ENCODE results near the gene BAAT.
"Not testable (repeated sequence)": the region's sequence is repeated elsewhere in the genome, so short reads cannot be mapped to it uniquely, and the experiment has no call there.

BAAT gene

GRCh38 chr9:101336091-101336490, 48.7 kb downstream of the BAAT start:
- Histone ChIP-seq H3K9ac (ENCODE audit: low read length) (no peak overlapping the region), H3K9me3 (ENCODE audit: insufficient read depth, low read length) (no peaks in the 10 kb centered on the region), H3K79me2 (ENCODE audit: low read length) (no peaks in the 10 kb centered on the region), H3K27ac (ENCODE audit: low read length) (no peak overlapping the region), H3K36me3 (replicated peaks; ENCODE audit: low read depth, low read length) (no peaks in the 10 kb centered on the region), H3K4me1 (ENCODE audit: low read length) (no peaks in the 10 kb centered on the region), H2AFZ (ENCODE audit: low read depth, low read length) (no peak overlapping the region), H3K27me3 (ENCODE audit: low read depth, low read length) (peaks cover 4% of the 10 kb centered on the region; the same call in 1 of the 2 replicates), H3K4me2 (ENCODE audit: low read length) (no peak overlapping the region), H4K20me1 (ENCODE audit: insufficient read depth, low read length) (no peaks in the 10 kb centered on the region), H3K4me3 (ENCODE audit: low read length) (no peak overlapping the region)
- TF ChIP-seq, protein P1, sequence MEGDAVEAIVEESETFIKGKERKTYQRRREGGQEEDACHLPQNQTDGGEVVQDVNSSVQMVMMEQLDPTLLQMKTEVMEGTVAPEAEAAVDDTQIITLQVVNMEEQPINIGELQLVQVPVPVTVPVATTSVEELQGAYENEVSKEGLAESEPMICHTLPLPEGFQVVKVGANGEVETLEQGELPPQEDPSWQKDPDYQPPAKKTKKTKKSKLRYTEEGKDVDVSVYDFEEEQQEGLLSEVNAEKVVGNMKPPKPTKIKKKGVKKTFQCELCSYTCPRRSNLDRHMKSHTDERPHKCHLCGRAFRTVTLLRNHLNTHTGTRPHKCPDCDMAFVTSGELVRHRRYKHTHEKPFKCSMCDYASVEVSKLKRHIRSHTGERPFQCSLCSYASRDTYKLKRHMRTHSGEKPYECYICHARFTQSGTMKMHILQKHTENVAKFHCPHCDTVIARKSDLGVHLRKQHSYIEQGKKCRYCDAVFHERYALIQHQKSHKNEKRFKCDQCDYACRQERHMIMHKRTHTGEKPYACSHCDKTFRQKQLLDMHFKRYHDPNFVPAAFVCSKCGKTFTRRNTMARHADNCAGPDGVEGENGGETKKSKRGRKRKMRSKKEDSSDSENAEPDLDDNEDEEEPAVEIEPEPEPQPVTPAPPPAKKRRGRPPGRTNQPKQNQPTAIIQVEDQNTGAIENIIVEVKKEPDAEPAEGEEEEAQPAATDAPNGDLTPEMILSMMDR (IDR thresholded peaks at IDR 0.05; ENCODE audit: low read depth, low read length): no peak
- no peak for TF ChIP-seq EZH2phosphoT487 (IDR thresholded peaks at IDR 0.05; ENCODE audit: low read depth)

DNA sequence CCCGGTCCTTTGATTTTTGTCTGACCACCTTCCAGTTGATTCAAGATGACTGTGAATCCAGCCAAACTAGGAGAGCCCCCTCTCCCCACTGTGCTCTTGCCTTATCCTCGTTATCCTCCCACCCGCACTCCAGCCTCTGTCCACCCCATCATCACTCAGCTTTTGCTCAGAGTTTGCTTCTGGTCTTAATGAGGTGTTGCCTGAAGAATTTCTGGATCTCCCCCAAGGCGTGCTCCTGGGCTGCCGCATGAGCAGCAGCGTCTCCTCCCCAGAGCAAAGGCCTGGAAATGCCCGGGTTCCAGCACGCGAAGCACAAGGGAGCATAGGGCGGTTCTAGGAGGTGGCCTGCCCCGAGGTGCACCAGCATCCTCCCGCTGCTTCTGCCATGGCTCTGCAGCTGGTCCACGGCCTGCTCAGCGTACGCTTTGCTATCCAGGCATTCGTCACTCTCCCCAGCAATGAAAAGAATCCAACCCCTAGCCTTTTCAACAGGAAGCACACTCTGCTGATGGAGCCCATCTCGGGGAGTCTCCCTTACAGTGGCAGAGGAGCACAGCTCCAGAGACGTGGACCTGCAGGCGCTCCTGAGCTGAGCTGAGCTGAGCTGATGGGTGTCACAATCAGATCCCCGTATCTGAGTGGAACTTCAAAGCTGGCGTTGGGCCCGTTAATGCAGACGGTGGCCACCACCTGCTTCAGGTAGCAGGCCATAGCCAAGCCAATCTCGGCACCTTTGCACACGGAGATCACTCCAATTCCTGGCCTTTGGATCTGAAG, 50.7 kb downstream of the BAAT start:
- Histone ChIP-seq H3K27me3 (ENCODE audit: low read depth, low read length) (peaks cover 4% of the 10 kb centered on the region; the same call in 1 of the 2 replicates), H3K79me2 (ENCODE audit: low read length) (no peaks in the 10 kb centered on the region), H3K27ac (ENCODE audit: low read length) (no peak overlapping the region), H4K20me1 (ENCODE audit: insufficient read depth, low read length) (no peaks in the 10 kb centered on the region), H3K9me3 (ENCODE audit: insufficient read depth, low read length) (no peaks in the 10 kb centered on the region), H3K4me2 (ENCODE audit: low read length) (no peak overlapping the region), H3K4me1 (ENCODE audit: low read length) (no peaks in the 10 kb centered on the region), H3K9ac (ENCODE audit: low read length) (no peak overlapping the region), H2AFZ (ENCODE audit: low read depth, low read length) (no peak overlapping the region), H3K36me3 (replicated peaks; ENCODE audit: low read depth, low read length) (no peaks in the 10 kb centered on the region), H3K4me3 (ENCODE audit: low read length) (no peak overlapping the region)
- TF ChIP-seq, protein P1 (IDR thresholded peaks at IDR 0.05; ENCODE audit: low read depth, low read length): no peak
- TF ChIP-seq EZH2phosphoT487 (IDR thresholded peaks at IDR 0.05; ENCODE audit: low read depth): no peak

DNA sequence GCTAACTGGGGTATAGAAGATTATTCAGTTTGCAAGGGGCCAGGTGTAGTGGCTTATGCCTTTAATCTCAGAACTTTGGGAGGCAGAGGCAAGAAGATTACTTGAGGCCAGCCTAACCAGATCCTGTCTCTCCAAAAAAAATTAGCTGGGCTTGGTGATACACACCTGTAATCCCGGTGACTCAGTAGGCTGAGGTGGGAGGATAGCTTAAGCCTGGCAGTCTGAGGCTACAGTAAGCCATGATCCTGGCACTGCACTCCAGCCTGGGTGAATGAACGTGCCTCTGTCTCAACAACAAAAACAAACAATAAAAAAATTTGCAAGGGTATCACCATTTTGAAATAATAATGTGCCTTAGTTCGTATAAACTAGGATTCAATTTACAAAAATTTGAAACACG, 51.3 kb downstream of the BAAT start:
- Histone ChIP-seq H3K79me2 (ENCODE audit: low read length) (no peaks in the 10 kb centered on the region), H3K36me3 (replicated peaks; ENCODE audit: low read depth, low read length) (no peaks in the 10 kb centered on the region), H3K4me1 (ENCODE audit: low read length) (no peaks in the 10 kb centered on the region), H3K27ac (ENCODE audit: low read length) (no peak overlapping the region), H3K9me3 (ENCODE audit: insufficient read depth, low read length) (no peaks in the 10 kb centered on the region), H3K27me3 (ENCODE audit: low read depth, low read length) (peaks cover 4% of the 10 kb centered on the region; the same call in 1 of the 2 replicates), H4K20me1 (ENCODE audit: insufficient read depth, low read length) (no peaks in the 10 kb centered on the region), H3K9ac (ENCODE audit: low read length) (no peak overlapping the region), H3K4me2 (ENCODE audit: low read length) (no peak overlapping the region), H3K4me3 (ENCODE audit: low read length) (no peak overlapping the region), H2AFZ (ENCODE audit: low read depth, low read length) (no peak overlapping the region)
- TF ChIP-seq, protein P1 (IDR thresholded peaks at IDR 0.05; ENCODE audit: low read depth, low read length): no peak
- TF ChIP-seq EZH2phosphoT487 (IDR thresholded peaks at IDR 0.05; ENCODE audit: low read depth): no peak

GRCh38 chr9:101332362-101332761, 52.4 kb downstream of the BAAT start:
- Histone ChIP-seq H4K20me1 (ENCODE audit: insufficient read depth, low read length) (no peaks in the 10 kb centered on the region), H3K79me2 (ENCODE audit: low read length) (no peaks in the 10 kb centered on the region), H3K4me2 (ENCODE audit: low read length) (no peak overlapping the region), H3K27ac (ENCODE audit: low read length) (no peak overlapping the region), H2AFZ (ENCODE audit: low read depth, low read length) (no peak overlapping the region), H3K9me3 (ENCODE audit: insufficient read depth, low read length) (no peaks in the 10 kb centered on the region), H3K36me3 (replicated peaks; ENCODE audit: low read depth, low read length) (no peaks in the 10 kb centered on the region), H3K9ac (ENCODE audit: low read length) (no peak overlapping the region), H3K27me3 (ENCODE audit: low read depth, low read length) (peaks cover 4% of the 10 kb centered on the region; the same call in 1 of the 2 replicates), H3K4me3 (ENCODE audit: low read length) (no peak overlapping the region), H3K4me1 (ENCODE audit: low read length) (no peaks in the 10 kb centered on the region)
- TF ChIP-seq, protein P1 (IDR thresholded peaks at IDR 0.05; ENCODE audit: low read depth, low read length): no peak
- TF ChIP-seq EZH2phosphoT487 (IDR thresholded peaks at IDR 0.05; ENCODE audit: low read depth): no peak

DNA sequence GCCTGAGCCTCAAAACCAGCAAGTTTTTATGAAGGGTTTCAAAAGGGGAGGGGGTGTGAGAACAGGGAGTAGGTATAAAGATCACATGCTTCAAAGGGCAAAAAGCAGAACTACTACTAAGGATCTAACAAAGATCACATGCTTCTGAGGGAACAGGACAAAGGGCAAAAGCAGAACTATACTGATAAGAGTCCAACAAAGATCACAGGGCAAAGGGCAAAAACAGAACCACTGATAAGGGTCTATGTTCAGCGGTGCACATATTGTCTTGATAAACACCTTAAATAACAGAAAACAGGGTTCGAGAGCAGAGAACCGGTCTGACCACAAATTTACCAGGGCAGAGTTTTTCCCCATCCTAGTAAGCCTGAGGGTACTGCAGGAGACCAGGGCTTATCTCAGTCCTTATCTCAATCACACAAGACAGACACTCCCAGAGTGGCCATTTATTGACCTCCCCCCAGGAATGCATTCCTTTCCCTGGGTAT, 57.3 kb downstream of the BAAT start:
- not testable (repeated sequence) for H3K4me3 ChIP-seq (ENCODE audit: low read length); H3K27me3 ChIP-seq (ENCODE audit: low read depth, low read length)

More for the DNA sequence above, 57.3 kb downstream of the BAAT start:
- H3K4me1 ChIP-seq (ENCODE audit: low read length); H3K27ac ChIP-seq (ENCODE audit: low read length); H2AFZ ChIP-seq (ENCODE audit: low read depth, low read length); H3K9ac ChIP-seq (ENCODE audit: low read length); H3K4me2 ChIP-seq (ENCODE audit: low read length); H3K9me3 ChIP-seq (ENCODE audit: insufficient read depth, low read length); H4K20me1 ChIP-seq (ENCODE audit: insufficient read depth, low read length); H3K36me3 ChIP-seq (replicated peaks; ENCODE audit: low read depth, low read length); H3K79me2 ChIP-seq (ENCODE audit: low read length): not testable (repeated sequence)

Data from OCI-LY3 (cell line).